ENCODE data around the gene SLC9A9. TPM values are rescaled to one million over a fixed set of nuclear protein-coding genes. Genes with fewer than 3 reads are reported as not detected.

The SLC9A9 gene
- total RNA-seq, 2 experiments from 2014 or later = 12.2 TPM

DNA sequence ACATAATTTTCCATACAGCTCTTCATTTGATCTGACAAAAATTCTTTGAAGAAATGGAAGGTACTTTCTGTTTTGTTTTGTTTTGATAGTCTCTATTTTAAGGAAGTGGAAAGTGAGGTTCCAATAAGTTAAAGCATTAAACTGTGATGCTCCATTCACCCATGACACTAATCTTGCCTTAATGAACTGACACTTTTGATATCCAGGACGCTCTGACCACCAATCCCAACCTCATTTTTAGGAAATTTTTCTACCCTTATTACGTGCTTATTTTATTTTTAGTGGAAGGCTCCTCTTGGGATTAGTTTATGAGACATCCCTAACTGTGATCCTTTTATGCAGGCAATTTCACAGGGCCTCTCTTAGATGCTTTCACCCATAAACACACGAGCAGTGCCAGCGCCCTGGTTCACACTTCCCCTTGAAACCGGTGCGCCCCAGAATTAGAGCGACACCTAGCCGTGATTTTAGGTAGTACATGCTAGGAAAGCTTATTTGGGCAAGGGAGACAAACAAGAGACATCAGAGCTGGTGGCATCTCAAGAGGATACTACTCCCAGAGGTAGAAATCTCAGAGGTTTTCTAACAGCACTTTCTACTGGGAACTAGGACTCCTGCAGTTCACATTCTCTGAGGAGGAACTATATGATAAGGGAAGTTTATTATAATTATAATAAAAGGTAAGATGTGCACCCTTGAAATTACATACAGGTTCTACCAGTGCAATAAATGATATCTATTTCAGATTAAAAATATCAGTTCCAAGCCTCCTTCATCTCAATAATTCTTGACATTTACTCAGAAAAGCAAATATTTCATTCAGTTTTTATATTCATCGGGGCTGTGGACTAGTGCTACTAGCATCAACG, 173.9 kb downstream of the SLC9A9 start:
- DNase-seq (peak; percentile 38 to 85 (median 66)), ATAC-seq (ENCODE audit: poor library complexity) (peak; percentile 97)
- POLR2A ChIA-PET = interaction anchor here (1.0 to 2.3 kb wide), 2 partner anchors 554 to 673 kb away, joined by 3 to 10 read pairs; partner anchors contain the start of gene U2SURP
- CTCF ChIA-PET = interaction anchor here (0.6 to 1.4 kb wide), 7 partner anchors 23 to 679 kb away, joined by 3 to 4 read pairs (median 4); no protein-coding TSS in a partner anchor
- Mint-ChIP-seq H3K36me3 (ENCODE audit: low read depth) (no peaks in the 10 kb centered on the region), H3K27me3 (no peaks in the 10 kb centered on the region), H3K4me3 (peak overlapping the region; percentile 0), H3K9me3 (no peaks in the 10 kb centered on the region), H3K27ac (no peak overlapping the region), H3K4me1 (ENCODE audit: low read depth) (peaks cover 6% of the 10 kb centered on the region)
- no peak overlapping the region for H3K27ac ChIP-seq (ENCODE audit: low read depth in 1 of 2, low read length in 2 of 2)
- no peaks in the 10 kb centered on the region for H3K9me3 ChIP-seq (ENCODE audit: control insufficient read depth in 1 of 2, insufficient read depth in 1 of 2, low read length in 2 of 2)
- no peaks in the 10 kb centered on the region for H3K27me3 ChIP-seq (ENCODE audit: control insufficient read depth in 1 of 2, insufficient read depth in 2 of 2, low read length in 2 of 2)
- no peak overlapping the region for H3K4me3 ChIP-seq (ENCODE audit: low read length)
- TF ChIP-seq, protein P1, sequence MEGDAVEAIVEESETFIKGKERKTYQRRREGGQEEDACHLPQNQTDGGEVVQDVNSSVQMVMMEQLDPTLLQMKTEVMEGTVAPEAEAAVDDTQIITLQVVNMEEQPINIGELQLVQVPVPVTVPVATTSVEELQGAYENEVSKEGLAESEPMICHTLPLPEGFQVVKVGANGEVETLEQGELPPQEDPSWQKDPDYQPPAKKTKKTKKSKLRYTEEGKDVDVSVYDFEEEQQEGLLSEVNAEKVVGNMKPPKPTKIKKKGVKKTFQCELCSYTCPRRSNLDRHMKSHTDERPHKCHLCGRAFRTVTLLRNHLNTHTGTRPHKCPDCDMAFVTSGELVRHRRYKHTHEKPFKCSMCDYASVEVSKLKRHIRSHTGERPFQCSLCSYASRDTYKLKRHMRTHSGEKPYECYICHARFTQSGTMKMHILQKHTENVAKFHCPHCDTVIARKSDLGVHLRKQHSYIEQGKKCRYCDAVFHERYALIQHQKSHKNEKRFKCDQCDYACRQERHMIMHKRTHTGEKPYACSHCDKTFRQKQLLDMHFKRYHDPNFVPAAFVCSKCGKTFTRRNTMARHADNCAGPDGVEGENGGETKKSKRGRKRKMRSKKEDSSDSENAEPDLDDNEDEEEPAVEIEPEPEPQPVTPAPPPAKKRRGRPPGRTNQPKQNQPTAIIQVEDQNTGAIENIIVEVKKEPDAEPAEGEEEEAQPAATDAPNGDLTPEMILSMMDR (IDR thresholded peaks at IDR 0.05) = peak; percentile 95
- H3K4me1 ChIP-seq (ENCODE audit: insufficient read depth, low read length) = peaks cover 3% of the 10 kb centered on the region
- intact Hi-C loops (cut with DNase I, micrococcal nuclease) = loop anchor here (5.0 to 10.0 kb wide), 4 partner anchors 552 to 847 kb away; no protein-coding TSS in a partner anchor
- no peaks in the 10 kb centered on the region for H3K36me3 ChIP-seq (ENCODE audit: insufficient read depth, low read length)

DNA sequence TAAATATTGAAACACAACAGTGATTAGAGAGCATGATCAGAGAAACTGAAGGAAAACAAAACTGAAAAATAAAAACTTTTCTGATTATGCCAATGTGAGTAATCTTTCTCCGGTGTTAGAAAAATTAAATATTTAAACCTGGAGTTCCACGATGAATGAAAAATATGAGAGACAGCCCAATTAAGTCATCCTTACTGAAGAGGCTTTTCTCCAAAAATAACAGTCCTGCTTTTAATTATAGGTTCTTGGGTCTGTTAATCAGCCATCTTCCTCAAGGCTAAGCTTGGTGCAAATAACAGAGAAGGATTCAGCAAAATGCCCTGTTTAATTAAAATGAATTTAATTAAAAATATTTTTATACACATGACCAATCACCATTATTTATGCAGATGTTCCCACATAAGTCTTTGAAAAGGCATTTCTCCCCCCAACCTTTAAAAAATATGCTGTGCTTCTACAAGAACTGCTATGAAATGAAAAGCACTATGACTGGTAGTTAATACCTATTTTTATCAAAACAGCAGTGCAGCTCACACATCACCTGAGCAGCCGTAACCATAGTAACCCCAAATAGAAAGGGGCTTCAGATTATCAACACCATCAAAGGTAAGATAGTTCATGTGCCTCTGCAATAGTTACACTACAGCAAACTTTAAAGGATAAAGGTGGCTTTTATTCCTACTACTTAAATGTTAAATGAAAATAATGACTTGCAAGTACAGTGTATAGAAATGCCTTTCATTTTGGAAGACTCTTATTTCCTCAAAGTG, 175.7 kb downstream of the SLC9A9 start:
- no peaks in the 10 kb centered on the region for H3K9me3 Mint-ChIP-seq
- H3K36me3 Mint-ChIP-seq (ENCODE audit: low read depth) = no peaks in the 10 kb centered on the region
- ChIA-PET POLR2A (no interaction called here), CTCF (no interaction called here)
- Histone ChIP-seq H3K36me3 (ENCODE audit: insufficient read depth, low read length) (no peaks in the 10 kb centered on the region), H3K4me3 (ENCODE audit: low read length) (no peak overlapping the region), H3K27ac (ENCODE audit: low read depth in 1 of 2, low read length in 2 of 2) (no peak overlapping the region), H3K4me1 (ENCODE audit: insufficient read depth, low read length) (peaks cover 3% of the 10 kb centered on the region), H3K27me3 (ENCODE audit: control insufficient read depth in 1 of 2, insufficient read depth in 2 of 2, low read length in 2 of 2) (no peaks in the 10 kb centered on the region), H3K9me3 (ENCODE audit: control insufficient read depth in 1 of 2, insufficient read depth in 1 of 2, low read length in 2 of 2) (no peaks in the 10 kb centered on the region)
- H3K27me3 Mint-ChIP-seq = no peaks in the 10 kb centered on the region
- intact Hi-C loops (cut with DNase I, micrococcal nuclease) = loop anchor here (5.0 to 10.0 kb wide), 4 partner anchors 550 to 845 kb away; no protein-coding TSS in a partner anchor
- ATAC-seq (ENCODE audit: poor library complexity) (no peak), DNase-seq (no peak)
- no peak overlapping the region for H3K27ac Mint-ChIP-seq
- H3K4me1 Mint-ChIP-seq (ENCODE audit: low read depth) = peaks cover 6% of the 10 kb centered on the region
- TF ChIP-seq, protein P1 (IDR thresholded peaks at IDR 0.05) = no peak
- no peak overlapping the region for H3K4me3 Mint-ChIP-seq

DNA sequence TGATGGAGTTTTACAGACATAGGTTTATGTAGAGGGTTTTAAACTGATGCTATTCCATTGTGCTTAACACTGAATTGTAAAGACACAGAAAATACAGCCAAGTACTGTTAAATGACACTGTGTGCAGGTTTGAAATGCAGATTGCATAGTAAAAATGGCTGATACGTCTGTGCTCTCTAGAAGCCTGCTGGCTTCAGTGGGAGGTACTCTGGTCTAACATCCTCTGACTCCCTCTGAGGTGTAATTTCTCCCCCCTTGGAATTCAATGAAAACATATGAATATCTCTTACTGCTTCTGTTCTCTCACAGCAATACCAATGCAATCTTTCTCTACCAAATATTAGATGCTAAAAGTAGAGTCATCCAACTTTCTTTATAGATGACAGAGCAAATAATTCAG, 176.6 kb downstream of the SLC9A9 start:
- CTCF ChIA-PET = no interaction called here
- TF ChIP-seq, protein P1 (IDR thresholded peaks at IDR 0.05) = no peak
- DNase-seq = no peak

More for the DNA sequence above, 176.6 kb downstream of the SLC9A9 start:
- Histone ChIP-seq H3K27me3 (ENCODE audit: control insufficient read depth in 1 of 2, insufficient read depth in 2 of 2, low read length in 2 of 2) (no peaks in the 10 kb centered on the region), H3K36me3 (ENCODE audit: insufficient read depth, low read length) (no peaks in the 10 kb centered on the region), H3K27ac (ENCODE audit: low read depth in 1 of 2, low read length in 2 of 2) (no peak overlapping the region), H3K9me3 (ENCODE audit: control insufficient read depth in 1 of 2, insufficient read depth in 1 of 2, low read length in 2 of 2) (no peaks in the 10 kb centered on the region), H3K4me1 (ENCODE audit: insufficient read depth, low read length) (peaks cover 3% of the 10 kb centered on the region), H3K4me3 (ENCODE audit: low read length) (no peak overlapping the region)
- H3K36me3 Mint-ChIP-seq (ENCODE audit: low read depth) = no peaks in the 10 kb centered on the region
- intact Hi-C loops (cut with DNase I, micrococcal nuclease) = loop anchor here (5.0 to 10.0 kb wide), 4 partner anchors 549 to 844 kb away; no protein-coding TSS in a partner anchor
- H3K4me3 Mint-ChIP-seq = no peak overlapping the region
- no peak for ATAC-seq (ENCODE audit: poor library complexity)
- POLR2A ChIA-PET = interaction anchor here (0.6 kb wide), 1 partner anchor 501 kb away, joined by 3 read pairs; no protein-coding TSS in a partner anchor
- H3K9me3 Mint-ChIP-seq = no peaks in the 10 kb centered on the region
- no peaks in the 10 kb centered on the region for H3K27me3 Mint-ChIP-seq
- no peak overlapping the region for H3K27ac Mint-ChIP-seq
- peaks cover 6% of the 10 kb centered on the region for H3K4me1 Mint-ChIP-seq (ENCODE audit: low read depth)

Data from CD4-positive, alpha-beta T cell (primary cell).